HepG2 (cell line): ENCODE data around the gene ZACN. TPM values are rescaled to one million over a fixed set of nuclear protein-coding genes. Genes with fewer than 3 reads are reported as not detected.

ENCODE experiments used
- ARNTL ChIP-seq: sonication (generic); formaldehyde crosslinking; IDR thresholded peaks from 2 replicates; pipeline ENCODE4 v1.4.0; 2020; ENCODE audit warnings: mild to moderate bottlenecking, missing genetic modification reagents
- HNF4A ChIP-seq: sonication (generic); formaldehyde crosslinking; IDR thresholded peaks from 2 replicates; pipeline ENCODE4 v1.4.0; 2020; ENCODE audit warnings: missing genetic modification reagents
- LBX2 ChIP-seq: sonication (generic); formaldehyde crosslinking; IDR thresholded peaks from 2 replicates; pipeline ENCODE4 v1.5.0; 2020; ENCODE audit warnings: missing genetic modification reagents, mild to moderate bottlenecking, borderline replicate concordance
- MAF1 ChIP-seq: sonication (generic); formaldehyde crosslinking; IDR thresholded peaks from 2 replicates; pipeline ENCODE4 v1.5.0; 2020; ENCODE audit warnings: missing genetic modification reagents, borderline replicate concordance
- MAX ChIP-seq: IDR thresholded peaks from 2 replicates; pipeline ENCODE4 v1.6.1; 2012; ENCODE audit warnings: inconsistent platforms
- PHB2 ChIP-seq: fragments of 450-650 bp; IDR thresholded peaks from 2 replicates; pipeline ENCODE4 v1.6.1; 2018; ENCODE audit not compliant: partially characterized antibody
- POGZ ChIP-seq: sonication (generic); formaldehyde crosslinking; IDR thresholded peaks from 2 replicates; pipeline ENCODE4 v1.4.0; 2020; ENCODE audit warnings: mild to moderate bottlenecking, missing genetic modification reagents
- SNAPC4 ChIP-seq: sonication (generic); formaldehyde crosslinking; IDR thresholded peaks from 2 replicates; pipeline ENCODE4 v1.4.0; 2020; ENCODE audit warnings: mild to moderate bottlenecking, missing genetic modification reagents
- ZNF205 ChIP-seq: IDR thresholded peaks from 2 replicates; pipeline ENCODE4 v1.6.1; 2018; ENCODE audit warnings: missing biosample characterization, missing genetic modification reagents
- ZNF3 ChIP-seq: IDR thresholded peaks from 2 replicates; pipeline ENCODE4 v1.7.0; 2017; ENCODE audit warnings: inconsistent platforms
- ZNF850 ChIP-seq: sonication (generic); formaldehyde crosslinking; conservative IDR thresholded peaks from 2 replicates; pipeline ENCODE4 v1.9.0; 2021; ENCODE audit warnings: mild to moderate bottlenecking, missing genetic modification reagents
- polyA plus RNA-seq, 8 experiments: library from polyadenylated mRNA; depleted of rRNA in 3 of 8; stranded (reverse) in 7 of 8; unstranded in 1 of 8; fragments of >200 nt; fragmentation: Illumina TruSeq in 4 of 8; extraction: Trizol in 4 of 8; gene quantifications; 2 replicates each; pipeline versions ENCODE4 v1.2.1 to v1.2.3, GENCODE V29; 2011 to 2016; ENCODE audit warnings: low read depth in 4 of 8, missing spikeins in 1 of 8, mixed read lengths in 1 of 8; ENCODE audit not compliant: insufficient read depth in 1 of 8
- total RNA-seq, 5 experiments: library from RNA; depleted of rRNA; stranded (reverse); fragments of >200 nt; fragmentation: Illumina TruSeq; extraction: Trizol; gene quantifications; 2 replicates each; pipeline ENCODE4 v1.2.3, GENCODE V29; 2016; ENCODE audit warnings: low read depth in 1 of 5
- TF ChIP-seq, protein P1 (sequence below): sonication (generic); formaldehyde crosslinking; IDR thresholded peaks from 2 replicates; pipeline ENCODE4 v1.5.1; 2020; ENCODE audit warnings: mild to moderate bottlenecking, moderate library complexity, missing genetic modification reagents
- TF ChIP-seq, protein P2 (sequence below): IDR thresholded peaks from 2 replicates; pipeline ENCODE4 v1.6.1; 2016; ENCODE audit warnings: missing biosample characterization, missing genetic modification reagents, low read depth
- TF ChIP-seq, protein P3 (sequence below): sonication (generic); formaldehyde crosslinking; IDR thresholded peaks from 2 replicates; pipeline ENCODE4 v1.4.0; 2020; ENCODE audit warnings: missing genetic modification reagents

ZACN gene
- total and polyA plus RNA-seq, 2 of the 13 experiments (the other 11 are each of a cell fraction or from before 2014, with no cell fraction given) = 0.11 to 0.15 TPM

DNA sequence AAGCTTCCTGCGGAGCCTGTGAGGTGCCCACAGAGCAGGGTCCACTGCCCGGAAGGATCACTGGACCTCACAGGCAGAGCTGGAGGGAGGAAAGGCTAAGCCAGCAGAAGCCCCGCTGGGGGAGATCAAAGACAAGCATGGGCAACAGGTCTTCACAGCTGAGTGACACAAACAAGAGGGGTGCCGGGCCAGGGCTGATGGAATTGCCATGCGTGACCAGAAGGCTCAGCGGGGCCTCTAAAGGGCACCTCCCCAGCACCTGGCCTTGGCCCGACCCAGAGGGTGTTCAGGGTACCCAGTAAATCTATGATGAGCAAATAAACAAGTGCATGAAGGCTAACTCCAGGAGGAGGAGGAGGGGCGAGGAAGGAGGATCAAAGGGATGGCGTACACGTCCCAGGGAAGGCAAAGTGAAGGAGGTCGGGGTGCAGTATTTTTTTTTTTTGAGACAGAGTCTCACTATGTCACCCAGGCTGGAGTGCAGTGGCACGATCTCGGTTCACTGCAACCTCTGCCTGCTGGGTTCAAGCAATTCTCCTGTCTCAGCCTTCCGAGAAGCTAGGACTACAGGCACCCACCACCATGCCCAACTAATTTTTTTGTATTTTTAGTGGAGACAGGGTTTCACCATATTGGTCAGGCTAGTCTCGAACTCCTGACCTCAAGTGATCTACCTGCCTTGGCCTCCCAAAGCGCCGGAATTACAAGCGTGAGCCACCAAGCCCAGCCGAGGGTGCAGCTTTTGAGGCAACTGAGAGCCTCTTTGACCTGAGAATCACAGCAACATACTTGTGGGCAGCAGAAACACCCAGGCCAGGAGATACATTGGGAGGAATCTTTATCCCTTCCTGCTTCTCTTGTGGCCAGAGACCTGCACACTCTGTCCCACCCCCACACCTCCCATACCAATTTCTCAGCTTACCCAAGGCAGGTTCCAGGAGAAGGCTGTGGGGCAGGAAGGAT is 40.7 kb downstream of the ZACN start (continued):
- TF ChIP-seq SNAPC4 (CRISPR knock-in tag) (no peak), LBX2 (CRISPR knock-in tag) (no peak), ZNF205 (CRISPR knock-in tag) (peak; percentile 39; the same call in 1 of the 2 replicates), MAX (0 out of 2 replicates have a peak, but pooled peaks have one; percentile 34), POGZ (no peak), ARNTL (CRISPR knock-in tag) (0 out of 2 replicates have a peak, but pooled peaks have one; percentile 13), PHB2 (no peak), HNF4A (CRISPR knock-in tag) (peak; percentile 76), MAF1 (CRISPR knock-in tag) (no peak), ZNF3 (no peak), ZNF850 (CRISPR knock-in tag) (peak; percentile 84; the same call in 1 of the 2 replicates)
- TF ChIP-seq, protein P1, sequence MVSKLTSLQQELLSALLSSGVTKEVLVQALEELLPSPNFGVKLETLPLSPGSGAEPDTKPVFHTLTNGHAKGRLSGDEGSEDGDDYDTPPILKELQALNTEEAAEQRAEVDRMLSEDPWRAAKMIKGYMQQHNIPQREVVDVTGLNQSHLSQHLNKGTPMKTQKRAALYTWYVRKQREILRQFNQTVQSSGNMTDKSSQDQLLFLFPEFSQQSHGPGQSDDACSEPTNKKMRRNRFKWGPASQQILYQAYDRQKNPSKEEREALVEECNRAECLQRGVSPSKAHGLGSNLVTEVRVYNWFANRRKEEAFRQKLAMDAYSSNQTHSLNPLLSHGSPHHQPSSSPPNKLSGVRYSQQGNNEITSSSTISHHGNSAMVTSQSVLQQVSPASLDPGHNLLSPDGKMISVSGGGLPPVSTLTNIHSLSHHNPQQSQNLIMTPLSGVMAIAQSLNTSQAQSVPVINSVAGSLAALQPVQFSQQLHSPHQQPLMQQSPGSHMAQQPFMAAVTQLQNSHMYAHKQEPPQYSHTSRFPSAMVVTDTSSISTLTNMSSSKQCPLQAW = peak; percentile 57
- TF ChIP-seq, protein P2, sequence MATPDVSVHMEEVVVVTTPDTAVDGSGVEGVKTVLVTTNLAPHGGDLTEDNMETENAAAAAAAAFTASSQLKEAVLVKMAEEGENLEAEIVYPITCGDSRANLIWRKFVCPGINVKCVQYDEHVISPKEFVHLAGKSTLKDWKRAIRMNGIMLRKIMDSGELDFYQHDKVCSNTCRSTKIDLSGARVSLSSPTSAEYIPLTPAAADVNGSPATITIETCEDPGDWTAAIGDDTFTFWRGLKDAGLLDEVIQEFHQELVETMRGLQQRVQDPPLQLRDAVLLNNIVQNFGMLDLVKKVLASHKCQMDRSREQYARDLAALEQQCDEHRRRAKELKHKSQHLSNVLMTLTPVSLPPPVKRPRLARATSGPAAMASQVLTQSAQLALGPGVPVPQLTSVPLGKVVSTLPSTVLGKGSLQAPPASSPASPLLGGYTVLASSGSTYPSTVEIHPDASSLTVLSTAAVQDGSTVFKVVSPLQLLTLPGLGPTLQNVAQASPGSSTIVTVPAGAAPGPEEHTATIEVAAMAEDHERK (CRISPR knock-in tag) = 0 out of 2 replicates have a peak, but pooled peaks have one; percentile 17
- TF ChIP-seq, protein P3, sequence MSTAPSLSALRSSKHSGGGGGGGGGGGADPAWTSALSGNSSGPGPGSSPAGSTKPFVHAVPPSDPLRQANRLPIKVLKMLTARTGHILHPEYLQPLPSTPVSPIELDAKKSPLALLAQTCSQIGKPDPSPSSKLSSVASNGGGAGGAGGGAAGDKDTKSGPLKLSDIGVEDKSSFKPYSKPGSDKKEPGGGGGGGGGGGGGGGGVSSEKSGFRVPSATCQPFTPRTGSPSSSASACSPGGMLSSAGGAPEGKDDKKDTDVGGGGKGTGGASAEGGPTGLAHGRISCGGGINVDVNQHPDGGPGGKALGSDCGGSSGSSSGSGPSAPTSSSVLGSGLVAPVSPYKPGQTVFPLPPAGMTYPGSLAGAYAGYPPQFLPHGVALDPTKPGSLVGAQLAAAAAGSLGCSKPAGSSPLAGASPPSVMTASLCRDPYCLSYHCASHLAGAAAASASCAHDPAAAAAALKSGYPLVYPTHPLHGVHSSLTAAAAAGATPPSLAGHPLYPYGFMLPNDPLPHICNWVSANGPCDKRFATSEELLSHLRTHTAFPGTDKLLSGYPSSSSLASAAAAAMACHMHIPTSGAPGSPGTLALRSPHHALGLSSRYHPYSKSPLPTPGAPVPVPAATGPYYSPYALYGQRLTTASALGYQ (CRISPR knock-in tag) = peak; percentile 79; the same call in 1 of the 2 replicates
